ENCODE data around the gene EFNB3.

EFNB3 gene

DNA sequence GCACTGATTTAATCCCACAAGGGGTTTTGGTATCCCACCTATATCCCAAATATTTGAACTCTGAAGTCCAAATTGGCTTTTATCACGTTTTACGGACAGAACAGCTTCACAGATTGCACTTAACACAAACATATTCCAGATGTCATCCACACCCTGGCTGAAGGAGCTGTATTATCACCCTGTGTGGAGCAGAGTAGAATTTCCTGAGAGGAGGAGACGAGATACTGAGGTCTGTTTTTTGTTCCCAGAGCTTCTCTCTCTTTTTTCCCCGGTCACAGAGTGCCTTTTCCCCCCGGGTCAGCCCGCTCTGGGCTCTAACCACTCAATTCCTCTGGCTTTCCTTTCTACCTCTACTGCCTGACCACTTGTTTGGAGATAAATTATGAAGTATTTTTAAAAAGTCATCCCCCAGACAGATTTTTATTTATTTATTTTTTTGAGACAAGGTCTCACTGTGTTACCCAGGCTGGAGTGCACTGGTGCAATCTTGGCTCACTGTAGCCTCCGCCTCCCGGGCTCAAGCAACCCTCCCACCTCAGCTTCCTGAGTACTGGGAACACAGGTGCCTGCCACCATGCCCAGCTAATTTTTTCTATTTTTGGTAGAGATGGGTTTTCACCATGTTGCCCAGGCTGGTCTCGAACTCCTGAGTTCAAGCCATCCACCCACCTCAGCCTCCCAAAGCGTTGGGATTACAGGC is 43.2 kb downstream of the EFNB3 start:
- TF ChIP-seq, protein P1, sequence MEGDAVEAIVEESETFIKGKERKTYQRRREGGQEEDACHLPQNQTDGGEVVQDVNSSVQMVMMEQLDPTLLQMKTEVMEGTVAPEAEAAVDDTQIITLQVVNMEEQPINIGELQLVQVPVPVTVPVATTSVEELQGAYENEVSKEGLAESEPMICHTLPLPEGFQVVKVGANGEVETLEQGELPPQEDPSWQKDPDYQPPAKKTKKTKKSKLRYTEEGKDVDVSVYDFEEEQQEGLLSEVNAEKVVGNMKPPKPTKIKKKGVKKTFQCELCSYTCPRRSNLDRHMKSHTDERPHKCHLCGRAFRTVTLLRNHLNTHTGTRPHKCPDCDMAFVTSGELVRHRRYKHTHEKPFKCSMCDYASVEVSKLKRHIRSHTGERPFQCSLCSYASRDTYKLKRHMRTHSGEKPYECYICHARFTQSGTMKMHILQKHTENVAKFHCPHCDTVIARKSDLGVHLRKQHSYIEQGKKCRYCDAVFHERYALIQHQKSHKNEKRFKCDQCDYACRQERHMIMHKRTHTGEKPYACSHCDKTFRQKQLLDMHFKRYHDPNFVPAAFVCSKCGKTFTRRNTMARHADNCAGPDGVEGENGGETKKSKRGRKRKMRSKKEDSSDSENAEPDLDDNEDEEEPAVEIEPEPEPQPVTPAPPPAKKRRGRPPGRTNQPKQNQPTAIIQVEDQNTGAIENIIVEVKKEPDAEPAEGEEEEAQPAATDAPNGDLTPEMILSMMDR (IDR thresholded peaks at IDR 0.05), result no peak
- H3K27me3 Mint-ChIP-seq (ENCODE audit: low read depth, poor library complexity), result peaks cover 18% of the 10 kb centered on the region
- H3K4me3 Mint-ChIP-seq, result no peak overlapping the region
- H3K27ac Mint-ChIP-seq, result no peak overlapping the region
- peaks cover 18% of the 10 kb centered on the region for H3K4me1 Mint-ChIP-seq
- peaks cover 17% of the 10 kb centered on the region for H3K9me3 Mint-ChIP-seq
- H3K36me3 Mint-ChIP-seq (ENCODE audit: low read depth), result peaks cover 5% of the 10 kb centered on the region
- no peak for DNase-seq

DNA sequence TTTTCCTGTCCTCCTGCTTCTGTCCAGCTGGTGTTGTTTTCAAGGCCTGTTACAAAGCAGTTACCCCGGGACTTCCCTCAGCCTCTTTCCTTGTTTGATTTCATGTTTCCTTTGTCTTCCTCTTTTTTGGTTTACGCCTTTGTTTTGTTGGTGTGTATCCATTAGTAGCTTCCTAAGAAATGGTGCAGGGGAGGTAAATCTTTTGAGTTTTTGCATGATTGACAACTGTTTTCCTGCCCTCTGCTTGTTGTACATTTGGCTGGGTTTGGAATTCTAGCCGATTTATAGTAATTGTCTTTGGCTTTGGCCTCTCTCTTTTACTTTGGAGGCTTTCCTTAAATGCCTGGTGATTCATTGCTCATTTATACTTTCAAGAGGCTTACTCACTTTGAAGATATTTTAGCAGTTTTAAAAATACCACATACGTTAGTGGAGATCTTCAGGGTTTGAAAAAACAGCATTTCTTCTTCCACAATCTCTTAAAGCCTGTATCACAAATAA is 45.4 kb downstream of the EFNB3 start:
- no peak overlapping the region for H3K27ac Mint-ChIP-seq
- DNase-seq, result no peak
- H3K4me3 Mint-ChIP-seq, result no peak overlapping the region
- TF ChIP-seq, protein P1 (IDR thresholded peaks at IDR 0.05), result no peak
- H3K9me3 Mint-ChIP-seq, result peaks cover 17% of the 10 kb centered on the region
- peaks cover 20% of the 10 kb centered on the region for H3K4me1 Mint-ChIP-seq
- H3K27me3 Mint-ChIP-seq (ENCODE audit: low read depth, poor library complexity), result peaks cover 26% of the 10 kb centered on the region
- peaks cover 5% of the 10 kb centered on the region for H3K36me3 Mint-ChIP-seq (ENCODE audit: low read depth)

DNA sequence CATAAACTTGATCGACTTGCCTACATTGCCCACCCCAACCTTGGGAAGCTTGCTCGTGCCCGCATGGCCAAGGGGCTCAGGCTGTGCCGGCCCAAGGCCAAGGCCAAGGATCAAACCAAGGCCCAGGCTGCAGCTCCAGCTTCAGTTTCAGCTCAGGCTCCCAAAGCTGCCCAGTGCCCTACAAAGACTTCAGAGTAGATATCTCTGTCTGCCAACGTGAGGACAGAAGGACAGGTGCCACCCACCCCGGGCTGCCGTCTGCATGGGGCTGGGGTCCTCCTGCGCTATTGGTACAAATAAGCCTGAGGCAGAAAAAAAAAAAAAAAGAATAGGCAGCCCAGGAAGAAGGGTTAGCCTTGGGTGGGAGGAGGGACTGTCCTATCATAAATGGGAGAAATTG is 49.7 kb downstream of the EFNB3 start:
- TF ChIP-seq, protein P1 (IDR thresholded peaks at IDR 0.05), result no peak
- no peak for DNase-seq
- Mint-ChIP-seq H3K4me3 (no peak overlapping the region), H3K27me3 (ENCODE audit: low read depth, poor library complexity) (peaks cover 24% of the 10 kb centered on the region), H3K9me3 (peaks cover 17% of the 10 kb centered on the region), H3K27ac (no peak overlapping the region), H3K36me3 (ENCODE audit: low read depth) (peaks cover 5% of the 10 kb centered on the region), H3K4me1 (peaks cover 15% of the 10 kb centered on the region)

DNA sequence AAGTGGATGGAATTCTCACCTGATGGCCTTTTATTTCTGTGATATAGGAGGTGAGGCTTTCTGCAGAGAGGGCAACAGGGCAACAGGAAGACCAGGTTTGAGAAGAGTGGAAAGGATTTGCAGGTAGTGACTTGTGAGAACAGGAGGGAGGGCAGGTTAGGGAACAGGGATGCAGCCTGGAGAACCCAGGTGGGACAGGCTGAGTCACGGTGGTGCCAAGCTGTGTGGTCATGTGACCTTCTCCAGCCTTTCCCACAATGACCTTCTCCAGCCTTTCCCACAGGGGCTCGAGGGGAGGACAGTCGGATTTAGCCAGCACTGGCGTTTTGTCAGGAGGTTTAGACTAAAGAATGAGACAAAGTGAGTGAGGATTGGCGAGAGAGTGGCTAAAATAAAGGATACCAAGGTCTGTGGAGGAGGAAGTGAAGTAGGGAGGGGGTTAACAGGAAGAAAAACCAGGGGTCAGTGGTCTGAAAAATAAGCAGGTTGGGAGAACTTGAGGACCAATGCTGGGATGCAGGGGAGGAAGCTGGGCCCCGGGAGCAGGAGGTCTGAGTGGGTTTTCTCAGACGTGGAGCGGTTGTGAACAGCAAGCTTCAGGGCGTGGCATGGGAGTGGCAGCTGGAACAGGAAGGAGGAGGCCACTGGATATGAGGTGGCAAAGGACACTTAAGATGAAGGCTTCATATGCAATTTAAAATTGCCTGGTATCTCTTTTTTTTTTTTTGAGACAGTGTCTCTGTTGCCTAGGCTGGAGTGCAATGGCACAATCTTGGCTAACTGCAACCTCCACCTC is 50.3 kb downstream of the EFNB3 start:
- Mint-ChIP-seq H3K36me3 (ENCODE audit: low read depth) (peaks cover 2% of the 10 kb centered on the region), H3K9me3 (peaks cover 13% of the 10 kb centered on the region), H3K27me3 (ENCODE audit: low read depth, poor library complexity) (peaks cover 24% of the 10 kb centered on the region), H3K4me3 (no peak overlapping the region), H3K27ac (no peak overlapping the region), H3K4me1 (peaks cover 15% of the 10 kb centered on the region)
- TF ChIP-seq, protein P1 (IDR thresholded peaks at IDR 0.05), result no peak
- DNase-seq, result no peak

DNA sequence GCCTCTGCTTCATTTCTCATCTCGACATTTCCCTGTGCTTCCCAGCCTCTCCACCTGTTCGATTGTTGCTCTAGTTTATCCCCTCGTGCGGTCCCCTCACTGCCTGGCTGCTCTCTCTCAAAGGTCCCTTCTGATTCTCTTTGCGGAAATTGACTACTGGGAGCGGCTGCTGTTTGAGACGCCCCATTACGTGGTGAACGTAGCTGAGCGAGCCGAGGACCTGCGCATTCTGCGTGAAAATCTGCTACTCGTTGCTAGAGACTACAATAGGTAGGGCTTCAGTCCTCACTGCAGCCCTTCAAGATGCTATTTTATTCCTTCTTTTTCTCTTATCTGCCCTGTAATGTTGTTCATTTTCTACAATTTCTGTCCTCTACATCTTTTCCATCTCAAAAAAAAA is 52.0 kb downstream of the EFNB3 start:
- TF ChIP-seq, protein P1 (IDR thresholded peaks at IDR 0.05), result no peak

More for the DNA sequence above, 52.0 kb downstream of the EFNB3 start:
- DNase-seq, result no peak
- H3K4me1 Mint-ChIP-seq, result peaks cover 15% of the 10 kb centered on the region
- peaks cover 27% of the 10 kb centered on the region for H3K27me3 Mint-ChIP-seq (ENCODE audit: low read depth, poor library complexity)
- H3K9me3 Mint-ChIP-seq, result peaks cover 8% of the 10 kb centered on the region
- H3K36me3 Mint-ChIP-seq (ENCODE audit: low read depth), result no peaks in the 10 kb centered on the region
- H3K4me3 Mint-ChIP-seq, result no peak overlapping the region
- H3K27ac Mint-ChIP-seq, result no peak overlapping the region
